OCI-LY7 (cell line): Measurements from ENCODE around the gene RSL24D1. TPM values are rescaled to one million over a fixed set of nuclear protein-coding genes. Genes with fewer than 3 reads are reported as not detected.

ENCODE experiments used
- BruUV-seq: library from RNA; stranded (reverse); fragments of 400-500 nt; replicated peaks from 2 replicates; lab custom pipeline; 2021; lab: Mats Ljungman, UMichigan
- CTCF ChIA-PET: fragments of 300-600 bp; sonication (Branson Sonifier 250); formaldehyde crosslinking; loops from one replicate; lab custom pipeline; 2022; ENCODE audit warnings: antibody characterized with exemption; ENCODE audit not compliant: unreplicated experiment; lab: Charles Lee
- POLR2A ChIA-PET: fragments of 300-600 bp; sonication (Branson Sonifier 250); formaldehyde crosslinking; loops from one replicate; lab custom pipeline; 2022; ENCODE audit warnings: antibody characterized with exemption; lab: Charles Lee
- DNase-seq: peaks from one replicate; pipeline ENCODE4 v3.0.0-alpha.2; 2015; ENCODE audit warnings: low spot score
- H2AFZ ChIP-seq: fragments of 200-600 bp; sonication (generic), shearing (Covaris generic); 2 replicates; pipeline ENCODE4 v1.6.1; 2014; ENCODE audit warnings: mild to moderate bottlenecking, antibody characterized with exemption, low read length, moderate library complexity
- H3K27ac ChIP-seq: fragments of 200-600 bp; sonication (generic); 2 replicates; pipeline ENCODE4 v1.5.1; 2014; ENCODE audit warnings: mixed run types, low read depth, mild to moderate bottlenecking, moderate library complexity, low read length, inconsistent platforms; ENCODE audit not compliant: poor library complexity, severe bottlenecking
- H3K36me3 ChIP-seq: fragments of 200-600 bp; sonication (generic); 2 replicates; pipeline ENCODE4 v1.6.1; 2014; ENCODE audit warnings: mild to moderate bottlenecking, antibody characterized with exemption, low read length, moderate library complexity, mixed read lengths; ENCODE audit not compliant: insufficient read depth
- H3K4me1 ChIP-seq: fragments of 200-600 bp; sonication (generic); 2 replicates; pipeline ENCODE4 v1.5.1; 2014; ENCODE audit warnings: mild to moderate bottlenecking, low read length; ENCODE audit not compliant: insufficient read depth, poor library complexity, severe bottlenecking
- H3K4me2 ChIP-seq: fragments of 200-600 bp; sonication (generic); 2 replicates; pipeline ENCODE4 v1.6.1; 2014; ENCODE audit warnings: mild to moderate bottlenecking, low read length
- H3K4me3 ChIP-seq: fragments of 200-600 bp; sonication (generic); 2 replicates; pipeline ENCODE4 v1.5.1; 2014; ENCODE audit warnings: mild to moderate bottlenecking, low read depth, low read length; ENCODE audit not compliant: poor library complexity, severe bottlenecking
- H3K79me2 ChIP-seq: fragments of 200-600 bp; sonication (generic); 2 replicates; pipeline ENCODE4 v1.6.1; 2016; ENCODE audit warnings: low read depth, mild to moderate bottlenecking, low read length, moderate library complexity, mixed read lengths; ENCODE audit not compliant: insufficient read depth
- H3K9me2 ChIP-seq: fragments of 200-600 bp; sonication (generic); 2 replicates; pipeline ENCODE4 v1.6.1; 2016; ENCODE audit warnings: mild to moderate bottlenecking, low read length, mixed read lengths; ENCODE audit not compliant: insufficient read depth
- H3K9me3 ChIP-seq: fragments of 200-600 bp; sonication (generic); 2 replicates; pipeline ENCODE4 v1.6.1; 2014; ENCODE audit warnings: mild to moderate bottlenecking, mixed run types, low read length, mixed read lengths
- H4K20me1 ChIP-seq: fragments of 200-600 bp; sonication (generic); 2 replicates; pipeline ENCODE4 v1.6.1; 2014; ENCODE audit warnings: mild to moderate bottlenecking, antibody characterized with exemption, low read length, moderate library complexity, mixed read lengths; ENCODE audit not compliant: insufficient read depth
- CTCF ChIP-seq: fragments of 200-600 bp; sonication (generic); conservative IDR thresholded peaks from 2 replicates; pipeline ENCODE4 v1.5.1; 2014; ENCODE audit warnings: mild to moderate bottlenecking, antibody characterized with exemption, low read length, moderate library complexity, mixed read lengths
- EZH2phosphoT487 ChIP-seq: fragments of 200-600 bp; sonication (generic); IDR thresholded peaks from 2 replicates; pipeline ENCODE4 v1.6.1; 2018; ENCODE audit warnings: low read depth, borderline replicate concordance, mild to moderate bottlenecking, mixed run types, antibody characterized with exemption, low read length, moderate library complexity, mixed read lengths
- intact Hi-C: fragments of 100-400 bp; cut with micrococcal nuclease; formaldehyde crosslinking; loops from one replicate; pipeline ENCODE4 v1.10.0; 2022; ENCODE audit not compliant: unreplicated experiment
- total RNA-seq, 2 experiments: library from RNA; depleted of rRNA in 1 of 2; stranded (reverse); fragments of >200 nt in 1 of 2; shearing (Covaris generic) in 1 of 2; gene quantifications; 2 replicates each; pipeline ENCODE4 v1.2.3, GENCODE V29; 2014 to 2022

Gene RSL24D1
- total RNA-seq, 2 experiments from 2014 or later: 117 to 145 TPM

GRCh38 chr15:55230051-55230670 is 33.4 kb upstream of the RSL24D1 start:
- BruUV-seq: no TSS peak
- Histone ChIP-seq H3K4me3 (no peak overlapping the region), H3K4me2 (no peak overlapping the region), H3K79me2 (no peaks in the 10 kb centered on the region), H3K9me2 (no peaks in the 10 kb centered on the region), H2AFZ (no peak overlapping the region), H3K9me3 (no peaks in the 10 kb centered on the region), H3K4me1 (no peaks in the 10 kb centered on the region), H4K20me1 (no peaks in the 10 kb centered on the region), H3K27ac (no peak overlapping the region), H3K36me3 (no peaks in the 10 kb centered on the region)
- POLR2A ChIA-PET: no interaction called here
- CTCF ChIA-PET: no interaction called here
- intact Hi-C loops: no loop called here
- no peak for DNase-seq
- TF ChIP-seq EZH2phosphoT487 (no peak), CTCF (no peak)

GRCh38 chr15:55226127-55226526 is 29.4 kb upstream of the RSL24D1 start:
- H3K79me2 ChIP-seq: no peaks in the 10 kb centered on the region
- intact Hi-C loops: no loop called here
- H2AFZ ChIP-seq: no peak overlapping the region
- POLR2A ChIA-PET: interaction anchor here (0.5 kb wide), 1 partner anchor 623 kb away, joined by 3 read pairs; no protein-coding TSS in a partner anchor
- no peak overlapping the region for H3K4me3 ChIP-seq
- no peak overlapping the region for H3K27ac ChIP-seq
- no TSS peak for BruUV-seq
- no peaks in the 10 kb centered on the region for H3K9me2 ChIP-seq
- no peaks in the 10 kb centered on the region for H3K36me3 ChIP-seq
- no peaks in the 10 kb centered on the region for H3K9me3 ChIP-seq
- CTCF ChIA-PET: no interaction called here
- no peaks in the 10 kb centered on the region for H4K20me1 ChIP-seq
- H3K4me2 ChIP-seq: no peak overlapping the region
- TF ChIP-seq EZH2phosphoT487: no peak
- TF ChIP-seq CTCF: no peak
- peaks cover 22% of the 10 kb centered on the region for H3K4me1 ChIP-seq
- DNase-seq: no peak

GRCh38 chr15:55224892-55225291 is 28.2 kb upstream of the RSL24D1 start:
- Histone ChIP-seq H3K4me3 (no peak overlapping the region), H3K9me3 (no peaks in the 10 kb centered on the region), H4K20me1 (no peaks in the 10 kb centered on the region), H3K4me1 (peaks cover 26% of the 10 kb centered on the region), H2AFZ (no peak overlapping the region), H3K79me2 (no peaks in the 10 kb centered on the region), H3K4me2 (no peak overlapping the region), H3K27ac (no peak overlapping the region), H3K9me2 (no peaks in the 10 kb centered on the region), H3K36me3 (no peaks in the 10 kb centered on the region)
- ChIA-PET POLR2A (no interaction called here), CTCF (no interaction called here)
- intact Hi-C loops: no loop called here
- TF ChIP-seq EZH2phosphoT487: no peak
- no peak for TF ChIP-seq CTCF
- DNase-seq: no peak
- BruUV-seq: no TSS peak
